NCI-H526 (cell line): ENCODE results near the gene PRKAG2.

Experiments
- DNase-seq, 2 experiments: peaks; one replicate each; lab custom pipeline; 2025; lab: John Stamatoyannopoulos, UW

PRKAG2 gene

DNA sequence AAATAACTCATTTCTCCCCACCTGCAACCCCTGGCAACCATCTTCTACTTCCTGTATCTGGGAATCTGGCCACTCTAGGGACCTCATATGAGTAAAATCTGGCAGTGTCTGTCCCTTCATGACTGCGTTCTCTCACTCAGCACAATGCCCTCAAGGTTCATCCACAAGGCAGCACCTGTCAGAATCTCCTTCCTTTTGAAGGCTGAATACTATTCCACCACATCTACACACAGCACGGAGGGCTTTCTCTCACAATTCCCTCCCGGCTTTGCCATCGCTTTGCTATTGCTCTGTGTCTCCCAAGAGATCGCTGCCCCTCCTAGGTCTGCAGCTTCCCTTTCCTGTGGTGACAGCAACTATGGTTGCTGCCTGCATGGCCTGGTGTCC is 182.5 kb downstream of the PRKAG2 start:
- DNase-seq = no peak

DNA sequence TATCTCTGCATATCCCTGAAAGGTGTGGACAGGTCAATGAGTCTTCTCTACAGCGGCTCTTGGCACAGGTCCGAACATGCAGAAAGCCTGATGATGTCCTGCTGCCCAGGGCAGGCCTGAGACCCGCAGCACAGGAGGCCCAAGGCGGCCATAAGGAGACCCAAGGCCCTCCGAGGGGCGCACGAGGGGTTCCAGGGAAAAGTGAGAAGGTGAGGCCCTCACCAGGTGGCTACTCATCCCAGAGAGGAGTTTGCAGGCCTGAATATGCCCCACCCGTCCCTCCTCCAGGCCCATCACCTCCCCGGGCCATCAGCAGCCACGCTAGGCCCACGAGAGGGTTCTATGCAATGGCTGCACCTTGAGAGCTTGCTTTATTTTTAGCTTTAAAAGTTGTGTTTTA is 183.8 kb downstream of the PRKAG2 start:
- no peak for DNase-seq

DNA sequence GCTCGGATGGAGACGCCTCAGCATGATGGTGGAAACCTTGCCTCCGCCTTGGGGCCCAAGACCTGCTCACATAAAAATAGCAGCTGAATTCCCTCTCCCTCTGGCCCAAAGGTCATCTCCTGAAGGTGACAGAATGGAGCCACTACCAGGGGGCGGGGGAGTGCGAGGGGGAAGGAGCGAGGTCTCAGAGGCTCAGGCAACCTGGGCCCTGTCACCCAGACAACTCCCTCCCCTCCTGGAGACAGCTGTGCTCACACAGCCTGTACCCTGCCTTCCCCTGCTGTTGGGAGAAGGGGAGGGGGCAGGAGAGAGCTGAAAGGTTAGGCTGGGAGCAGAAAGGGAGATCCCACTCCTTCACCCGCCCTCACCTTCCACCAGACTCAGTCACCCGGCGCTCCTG is 184.2 kb downstream of the PRKAG2 start:
- peak in 1 of 2 experiments; percentile 25 for DNase-seq

- no peak for DNase-seq
Observed at GRCh38 chr7:151691449-151691848, 185.5 kb downstream of the PRKAG2 start.

DNA sequence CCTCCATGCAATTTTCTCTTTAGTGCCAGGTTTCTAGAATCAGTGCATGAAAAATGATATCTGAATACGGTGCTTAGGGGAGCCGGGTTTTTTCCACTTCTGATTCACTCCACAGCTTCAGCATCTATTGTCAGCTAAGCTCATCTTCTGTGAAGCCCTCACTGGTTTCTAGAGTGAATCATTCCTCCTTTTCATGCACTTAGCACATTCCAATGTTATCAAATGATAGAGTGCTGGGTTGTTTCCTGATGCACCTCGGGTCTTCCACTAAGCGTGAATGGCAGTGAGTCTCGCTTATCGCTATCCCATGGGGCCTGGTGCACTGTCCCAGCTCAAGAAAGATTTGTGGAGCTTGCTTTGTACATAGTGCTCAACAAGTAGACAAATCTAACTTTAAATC is 186.3 kb downstream of the PRKAG2 start:
- no peak for DNase-seq

GRCh38 chr7:151689196-151689971 is 187.5 kb downstream of the PRKAG2 start:
- DNase-seq = peak; percentile 64 to 89

- DNase-seq = no peak
Observed at GRCh38 chr7:151688236-151688780, 188.6 kb downstream of the PRKAG2 start.

- no peak for DNase-seq
Observed at GRCh38 chr7:151687523-151688235, 189.2 kb downstream of the PRKAG2 start.

DNA sequence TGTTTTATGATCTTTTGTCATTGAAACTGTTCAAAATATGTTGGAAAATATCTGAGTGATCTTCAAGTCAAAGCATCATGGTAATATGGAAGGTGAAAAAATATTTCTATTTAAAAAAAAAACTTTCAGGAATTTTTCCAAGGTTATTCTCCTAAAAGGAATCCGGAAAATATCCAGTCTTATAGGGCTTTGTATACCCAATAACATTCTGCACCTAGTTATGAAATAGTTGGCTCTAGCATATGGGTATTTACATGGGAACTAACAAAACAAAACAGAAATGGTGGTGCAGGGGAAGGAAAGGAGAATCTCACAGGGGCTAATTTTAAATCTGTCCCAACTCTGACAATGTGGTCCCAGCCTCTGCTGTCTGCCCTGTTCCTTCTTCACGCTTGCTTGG is 190.1 kb downstream of the PRKAG2 start:
- no peak for DNase-seq

DNA sequence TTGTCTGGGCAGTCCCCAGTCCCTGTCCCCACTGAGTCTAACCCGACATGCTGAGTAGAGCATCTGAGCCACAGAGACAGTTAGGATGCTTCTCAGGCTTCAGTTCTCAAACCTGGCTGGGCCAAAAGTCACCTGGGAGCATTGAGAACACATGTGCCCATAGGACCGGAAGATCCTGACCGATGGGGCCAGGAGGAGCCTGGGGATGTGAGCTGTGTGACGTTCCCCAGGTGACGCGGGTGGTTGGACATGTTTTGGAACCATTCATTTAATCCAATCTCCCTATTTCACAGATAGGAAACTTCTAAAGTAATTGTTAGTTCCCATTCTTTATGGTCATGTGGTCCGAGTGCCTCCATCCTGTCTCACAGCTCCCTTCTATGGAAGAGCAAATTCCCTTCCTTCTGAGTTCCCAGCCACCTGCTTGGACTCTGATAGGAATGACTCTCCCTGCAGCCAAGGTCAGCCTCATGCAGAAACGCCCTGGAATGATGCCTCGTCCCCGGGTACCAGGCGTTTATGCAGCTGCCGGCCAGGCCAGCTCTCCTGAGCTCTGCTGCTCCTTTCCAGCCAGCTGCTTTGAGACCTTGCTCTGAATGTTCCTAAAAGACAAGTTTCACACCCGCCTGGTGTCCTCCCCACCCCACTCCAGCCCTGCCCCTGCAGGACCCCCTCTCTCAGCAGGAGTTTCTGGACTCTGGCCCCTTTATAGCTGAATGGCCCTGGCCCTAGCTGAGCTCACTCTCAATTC is 190.7 kb downstream of the PRKAG2 start:
- DNase-seq = no peak

- DNase-seq = no peak
Observed at GRCh38 chr7:151684408-151685175, 192.3 kb downstream of the PRKAG2 start.

DNA sequence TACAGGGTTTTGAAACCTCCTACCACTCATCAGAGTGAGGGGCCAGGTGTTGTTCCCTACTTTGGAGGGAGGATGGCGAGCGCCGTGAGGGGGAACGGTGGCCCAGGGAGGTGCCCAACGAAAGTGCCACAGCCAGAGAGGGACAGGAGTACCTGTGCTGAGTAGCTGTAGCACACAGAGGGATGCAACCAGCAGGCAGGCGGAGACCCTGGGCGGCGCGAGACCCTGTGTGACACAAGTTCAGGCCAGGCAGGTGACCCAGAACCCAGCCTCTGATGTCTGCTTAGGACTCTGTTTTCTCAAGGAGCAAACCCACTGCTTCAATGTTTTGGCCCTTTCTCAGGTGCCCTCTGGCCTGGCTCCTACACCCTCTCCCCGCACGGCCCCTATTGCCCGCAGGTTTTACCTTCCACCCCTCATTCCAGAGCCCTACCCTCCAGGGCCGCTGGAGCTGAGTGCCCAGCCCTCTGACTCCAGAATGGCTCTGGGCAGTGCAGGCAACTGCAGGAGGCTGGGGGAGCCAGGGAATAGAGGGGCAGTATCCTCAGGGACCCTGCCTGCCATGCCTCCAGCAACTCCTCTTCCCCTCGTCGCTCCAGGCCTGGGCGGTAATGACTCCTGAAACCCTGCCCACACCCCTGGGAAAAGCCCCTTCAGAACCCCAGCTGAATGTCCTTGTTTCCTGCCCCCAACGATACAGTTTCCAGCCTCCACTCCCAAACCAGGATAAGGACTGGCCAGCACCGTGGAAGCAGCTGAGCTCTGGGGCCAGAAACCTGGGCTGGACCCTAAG is 193.1 kb downstream of the PRKAG2 start:
- no peak for DNase-seq

DNA sequence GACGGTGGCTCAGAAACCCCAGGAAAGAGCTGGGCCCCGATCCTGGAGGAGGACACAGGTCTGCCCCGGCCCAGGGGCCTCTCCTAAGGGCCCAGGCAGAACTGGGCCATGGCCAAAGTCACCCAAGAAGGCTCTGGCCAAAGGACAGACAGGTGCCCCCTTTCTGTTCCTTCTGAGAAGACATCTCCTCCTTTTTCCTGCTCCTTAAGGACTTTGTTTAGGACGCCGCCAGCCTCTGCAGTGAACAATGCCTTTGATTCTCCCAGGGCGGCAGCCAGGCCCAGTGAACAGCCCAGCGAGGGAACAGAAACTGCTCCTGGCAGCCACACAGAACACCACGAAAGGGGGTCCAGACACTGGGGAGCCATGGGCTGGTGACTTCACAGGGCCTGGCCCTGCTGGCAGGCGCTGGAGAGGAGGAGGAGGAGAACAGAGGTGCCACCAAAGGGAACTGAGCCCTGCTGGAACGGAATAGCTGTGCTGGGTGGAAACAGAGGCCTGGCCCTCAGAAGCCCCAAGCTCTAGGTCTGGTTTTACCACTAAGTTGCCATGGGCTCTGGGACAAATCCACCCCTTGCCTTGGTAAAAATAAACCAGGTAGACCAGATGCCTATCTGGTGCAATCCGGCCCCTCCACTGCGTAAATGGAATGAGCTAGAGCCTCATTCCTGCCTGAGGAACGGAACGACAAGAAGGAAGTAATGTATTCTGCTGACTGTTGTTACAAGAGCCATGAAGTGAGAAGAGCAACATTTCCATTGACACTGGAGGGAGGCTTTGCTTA is 193.9 kb downstream of the PRKAG2 start:
- DNase-seq = no peak

DNA sequence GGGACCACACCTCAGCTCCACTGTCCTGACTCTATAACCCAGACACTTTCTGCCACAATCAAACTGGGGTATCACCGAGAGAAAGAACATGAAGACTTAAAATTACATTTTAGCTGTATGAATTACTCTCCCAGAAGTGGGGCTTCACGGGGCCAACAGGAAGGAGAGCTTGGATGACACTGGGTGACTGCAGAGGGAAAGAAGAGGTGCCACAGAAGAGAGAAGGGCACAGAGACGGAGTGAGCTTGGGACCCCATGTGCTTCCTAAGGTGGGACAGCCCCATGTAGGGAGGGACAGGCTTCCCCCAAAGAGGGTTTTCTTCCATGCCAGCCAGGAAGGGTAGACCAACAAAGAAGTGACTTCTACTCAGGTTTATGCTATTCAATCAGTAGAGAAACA is 195.2 kb downstream of the PRKAG2 start:
- no peak for DNase-seq

DNA sequence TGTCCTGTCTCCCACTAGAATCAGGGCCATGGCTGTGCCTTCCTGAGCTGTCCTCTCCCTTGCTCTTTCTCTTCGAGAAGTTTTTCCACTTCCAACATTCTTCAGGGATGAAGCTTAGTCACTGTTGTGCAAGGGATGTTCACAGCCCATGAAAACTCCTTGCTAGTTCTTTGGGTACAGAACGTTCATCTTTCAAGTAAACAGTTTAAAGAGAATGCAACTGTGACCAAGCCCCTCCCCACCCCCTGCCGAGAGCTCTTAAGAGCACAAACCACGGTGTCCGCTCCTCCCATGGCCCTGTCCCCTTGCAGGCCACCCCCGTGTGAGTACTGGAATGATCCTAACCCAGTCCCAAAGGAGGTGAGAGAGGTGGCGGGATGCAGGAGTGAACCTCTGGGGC is 196.1 kb downstream of the PRKAG2 start:
- DNase-seq = no peak

DNA sequence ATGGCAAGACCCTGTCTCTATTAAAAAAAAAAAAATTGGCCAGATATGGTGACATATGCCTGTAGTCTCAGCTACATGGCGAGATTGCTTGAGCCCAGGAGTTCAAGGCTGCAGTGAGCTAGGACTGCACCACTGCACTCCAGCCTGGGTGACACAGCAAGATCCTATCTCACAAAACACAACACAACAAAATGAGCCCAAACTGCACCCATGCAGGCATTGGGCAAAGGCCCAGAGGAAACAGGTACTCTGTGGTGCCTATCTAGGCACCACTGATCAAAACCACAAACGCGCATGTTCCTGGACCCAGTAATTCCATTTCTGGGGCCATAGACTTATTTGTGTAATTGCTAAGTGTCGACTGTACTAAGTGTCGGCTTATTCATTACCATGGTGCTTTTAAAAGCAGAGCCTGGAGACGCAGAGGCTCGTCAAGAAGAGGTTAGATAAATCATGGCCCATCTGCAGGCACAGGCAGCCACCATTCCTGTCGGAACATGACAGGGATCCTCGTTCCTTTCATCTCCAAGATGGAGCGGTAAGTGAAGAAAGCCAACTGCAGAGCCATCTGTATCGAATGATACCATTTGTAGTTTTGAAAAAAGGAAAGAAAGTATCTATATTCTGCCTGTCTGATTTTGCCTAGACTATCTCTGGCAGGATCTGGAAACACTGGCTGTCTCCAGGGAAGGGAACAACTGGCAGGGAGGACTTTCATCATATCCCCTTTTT is 196.9 kb downstream of the PRKAG2 start:
- no peak for DNase-seq

GRCh38 chr7:151679071-151679708 is 197.7 kb downstream of the PRKAG2 start:
- no peak for DNase-seq

DNA sequence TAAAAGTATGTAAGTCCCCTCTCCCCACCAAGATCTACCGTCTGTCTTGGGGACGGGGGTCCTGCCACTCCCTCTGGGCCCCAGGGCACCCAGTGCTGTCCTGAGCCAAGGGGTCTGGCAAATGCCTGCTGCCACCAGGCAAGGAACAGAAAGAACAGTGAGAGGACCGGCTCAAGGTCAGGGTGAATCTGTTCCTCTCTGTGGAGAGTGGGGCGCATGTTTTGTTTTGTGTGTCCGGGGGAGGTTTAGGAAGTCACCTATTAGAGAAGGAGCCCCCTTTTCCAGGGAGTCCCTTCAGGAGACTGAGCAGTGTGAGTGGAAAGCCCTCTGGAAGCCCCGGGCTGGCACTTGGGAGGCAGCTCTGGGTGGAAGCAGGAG is 198.7 kb downstream of the PRKAG2 start:
- DNase-seq = no peak
